HG03039 (cell line): ENCODE results near the gene CDH15.
"Not testable (repeated sequence)": the region's sequence is repeated elsewhere in the genome, so short reads cannot be mapped to it uniquely, and the experiment has no call there.

Source experiments
- ATAC-seq: cut with Tn5 transposase; IDR thresholded peaks from one replicate; pipeline ENCODE4 v1.9.1; 2021; ENCODE audit warnings: mild to moderate bottlenecking, moderate library complexity; ENCODE audit not compliant: unreplicated experiment

CDH15 gene

DNA sequence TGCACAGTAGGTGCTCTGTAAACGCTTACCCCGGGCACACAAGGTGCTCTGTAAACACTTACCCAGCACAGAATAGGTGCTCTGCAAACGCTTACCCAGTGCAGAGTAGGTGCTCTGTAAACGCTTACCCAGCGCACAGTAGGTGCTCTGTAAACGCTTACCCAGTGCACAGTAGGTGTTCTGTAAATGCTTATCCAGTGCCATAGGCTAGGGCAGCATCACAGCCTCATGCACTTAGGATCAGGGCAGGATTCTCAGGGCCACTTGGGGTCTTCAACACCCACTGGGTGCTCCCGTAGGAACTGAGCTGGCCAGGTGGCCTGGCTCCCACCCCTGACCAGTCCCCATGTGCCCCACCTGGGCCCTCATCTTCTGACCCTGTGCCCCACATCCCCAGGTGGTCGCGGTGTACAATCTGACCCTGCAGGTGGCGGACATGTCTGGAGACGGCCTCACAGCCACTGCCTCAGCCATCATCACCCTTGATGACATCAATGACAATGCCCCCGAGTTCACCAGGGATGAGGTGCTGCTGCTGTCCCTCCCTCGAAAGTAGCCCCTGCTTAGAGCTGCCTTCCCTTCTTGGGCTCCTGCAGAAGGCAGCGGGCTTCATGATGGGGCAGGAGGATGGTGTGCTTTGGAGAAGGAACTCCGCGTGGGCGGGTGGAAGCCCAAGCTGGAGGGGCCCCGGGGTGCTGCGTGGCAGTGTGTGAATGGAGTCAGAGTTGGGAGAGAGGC is 15.7 kb downstream of the CDH15 start:
- ATAC-seq = no peak

DNA sequence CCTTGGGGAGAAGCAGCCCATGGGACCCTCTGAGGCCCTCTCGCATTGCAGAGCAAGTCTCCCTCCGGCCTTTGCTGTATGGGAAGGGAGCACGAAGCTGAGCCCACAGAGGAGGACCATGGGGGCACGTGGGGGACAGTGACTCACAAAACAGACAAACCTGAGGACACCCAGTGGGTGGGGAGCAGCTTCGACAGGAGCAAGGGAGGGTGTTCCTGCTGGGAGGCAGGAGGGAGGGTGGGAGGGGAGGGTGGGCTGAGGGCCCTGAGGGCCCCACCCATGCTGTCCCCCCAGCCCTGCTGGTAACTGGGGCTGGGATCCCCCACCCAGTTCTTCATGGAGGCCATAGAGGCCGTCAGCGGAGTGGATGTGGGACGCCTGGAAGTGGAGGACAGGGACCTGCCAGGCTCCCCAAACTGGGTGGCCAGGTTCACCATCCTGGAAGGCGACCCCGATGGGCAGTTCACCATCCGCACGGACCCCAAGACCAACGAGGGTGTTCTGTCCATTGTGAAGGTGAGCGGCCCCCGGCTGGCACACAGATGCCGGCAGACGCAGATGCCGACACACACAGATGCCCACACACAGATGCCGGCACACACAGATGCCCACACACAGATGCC is 16.3 kb downstream of the CDH15 start:
- ATAC-seq = no peak

DNA sequence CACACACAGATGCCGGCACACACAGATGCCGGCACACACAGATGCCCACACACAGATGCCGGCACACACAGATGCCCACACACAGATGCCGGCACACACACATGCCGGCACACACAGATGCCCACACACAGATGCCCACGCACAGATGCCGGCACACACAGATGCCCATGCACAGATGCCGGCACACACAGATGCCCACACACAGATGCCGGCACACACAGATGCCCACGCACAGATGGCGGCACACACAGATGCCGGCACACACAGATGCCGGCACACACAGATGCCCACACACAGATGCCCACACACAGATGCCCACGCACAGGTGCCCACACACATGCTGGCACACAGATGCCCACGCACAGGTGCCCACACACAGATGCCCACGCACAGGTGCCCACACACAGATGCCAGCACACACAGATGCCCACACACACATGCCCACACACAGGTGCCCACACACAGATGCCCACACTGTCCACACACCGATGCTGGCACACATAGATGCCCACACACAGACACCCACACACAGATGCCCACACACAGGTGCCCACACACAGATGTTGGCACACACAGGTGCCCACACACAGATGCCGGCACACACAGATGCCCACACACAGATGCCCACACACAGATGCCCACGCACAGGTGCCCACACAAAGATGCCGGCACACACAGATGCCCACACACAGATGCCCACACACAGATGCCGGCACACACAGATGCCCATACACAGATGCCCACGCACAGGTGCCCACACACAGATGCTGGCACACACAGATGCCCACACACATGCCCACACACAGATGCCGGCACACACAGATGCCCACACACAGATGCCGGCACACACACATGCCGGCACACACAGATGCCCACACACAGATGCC is 17.2 kb downstream of the CDH15 start:
- ATAC-seq = not testable (repeated sequence)

DNA sequence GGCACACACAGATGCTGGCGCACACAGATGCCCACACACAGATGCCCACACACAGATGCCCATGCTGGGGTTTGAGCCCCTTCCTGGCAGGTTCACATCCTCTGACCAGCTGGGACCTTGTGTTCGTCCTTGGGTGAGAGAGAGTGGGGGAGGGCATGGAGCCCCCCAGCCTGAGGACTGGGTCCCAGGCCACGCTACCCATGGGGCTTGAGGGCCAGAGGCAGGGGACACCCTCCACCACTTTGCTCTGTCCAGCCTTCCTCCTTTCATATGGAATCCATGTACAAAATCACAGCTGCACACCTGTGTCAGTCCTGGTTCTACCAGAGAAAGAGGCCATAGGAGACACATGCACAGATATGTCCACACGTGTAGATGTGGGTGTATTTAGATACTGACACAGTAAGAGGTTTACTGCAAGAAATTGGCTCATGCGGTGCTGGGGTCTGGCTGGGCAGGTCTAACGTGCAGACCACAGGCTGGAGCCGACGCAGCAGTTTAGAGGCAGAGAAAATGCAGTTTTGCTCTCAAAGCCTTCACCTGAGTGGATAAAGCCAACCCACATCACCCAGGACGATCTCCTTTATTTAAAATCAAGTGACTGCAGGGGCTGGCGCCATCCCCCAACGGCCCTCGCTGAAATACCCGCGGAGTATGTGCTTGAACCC is 17.9 kb downstream of the CDH15 start:
- ATAC-seq = no peak

DNA sequence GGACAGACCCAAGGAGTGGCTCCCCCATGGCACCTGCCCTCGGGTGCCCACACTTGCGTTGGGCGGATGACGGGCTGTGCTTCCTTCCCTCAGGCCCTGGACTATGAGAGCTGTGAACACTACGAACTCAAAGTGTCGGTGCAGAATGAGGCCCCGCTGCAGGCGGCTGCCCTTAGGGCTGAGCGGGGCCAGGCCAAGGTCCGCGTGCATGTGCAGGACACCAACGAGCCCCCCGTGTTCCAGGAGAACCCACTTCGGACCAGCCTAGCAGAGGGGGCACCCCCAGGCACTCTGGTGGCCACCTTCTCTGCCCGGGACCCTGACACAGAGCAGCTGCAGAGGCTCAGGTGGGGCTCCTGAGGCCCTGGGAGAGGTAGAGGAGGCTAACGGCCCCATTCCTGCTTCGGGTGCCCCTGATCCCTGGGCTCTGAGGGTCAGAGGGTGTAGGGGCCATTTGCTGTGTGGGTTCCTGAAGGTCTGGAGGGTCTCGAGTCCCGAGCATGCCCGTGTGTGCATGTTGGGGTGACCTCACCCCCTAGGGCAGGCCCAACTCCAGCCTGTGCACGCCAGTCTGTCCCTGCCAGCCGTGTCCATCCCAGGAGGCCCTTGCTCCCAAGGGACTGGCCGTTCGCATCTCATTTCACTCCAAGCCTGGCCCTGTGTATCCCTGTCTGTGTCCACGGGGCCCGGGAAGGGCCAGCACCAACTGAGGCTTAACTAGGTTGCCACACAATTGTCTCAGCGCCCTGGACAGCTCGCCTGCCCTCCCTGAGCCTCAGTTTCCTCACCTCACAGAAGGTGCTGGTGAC is 18.8 kb downstream of the CDH15 start:
- no peak for ATAC-seq

DNA sequence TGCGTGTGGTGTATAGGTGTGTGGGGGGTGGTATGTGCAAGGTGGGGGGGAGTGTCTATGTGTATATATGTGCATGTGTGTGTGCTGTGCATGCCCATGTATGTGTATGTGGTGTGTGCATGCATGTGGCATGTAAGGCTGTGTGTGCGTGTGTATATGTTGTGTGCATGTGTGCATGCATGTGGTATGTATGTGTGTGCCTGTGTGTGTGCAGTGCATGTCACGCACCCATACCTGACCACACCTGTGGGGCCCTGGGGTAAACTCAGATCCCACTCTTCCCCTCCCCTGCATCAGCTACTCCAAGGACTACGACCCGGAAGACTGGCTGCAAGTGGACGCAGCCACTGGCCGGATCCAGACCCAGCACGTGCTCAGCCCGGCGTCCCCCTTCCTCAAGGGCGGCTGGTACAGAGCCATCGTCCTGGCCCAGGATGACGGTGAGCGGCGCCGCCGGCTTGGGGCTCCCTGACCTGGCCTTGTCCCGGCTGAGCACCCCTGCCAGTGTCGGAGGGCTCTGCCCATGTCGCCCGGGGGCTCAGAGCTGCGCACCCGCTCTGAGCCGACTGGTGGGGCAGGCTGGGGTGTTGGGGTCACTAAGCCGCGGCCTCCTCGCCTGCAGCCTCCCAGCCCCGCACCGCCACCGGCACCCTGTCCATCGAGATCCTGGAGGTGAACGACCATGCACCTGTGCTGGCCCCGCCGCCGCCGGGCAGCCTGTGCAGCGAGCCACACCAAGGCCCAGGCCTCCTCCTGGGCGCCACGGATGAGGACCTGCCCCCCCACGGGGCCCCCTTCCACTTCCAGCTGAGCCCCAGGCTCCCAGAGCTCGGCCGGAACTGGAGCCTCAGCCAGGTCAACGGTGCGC is 19.7 kb downstream of the CDH15 start:
- ATAC-seq = no peak

DNA sequence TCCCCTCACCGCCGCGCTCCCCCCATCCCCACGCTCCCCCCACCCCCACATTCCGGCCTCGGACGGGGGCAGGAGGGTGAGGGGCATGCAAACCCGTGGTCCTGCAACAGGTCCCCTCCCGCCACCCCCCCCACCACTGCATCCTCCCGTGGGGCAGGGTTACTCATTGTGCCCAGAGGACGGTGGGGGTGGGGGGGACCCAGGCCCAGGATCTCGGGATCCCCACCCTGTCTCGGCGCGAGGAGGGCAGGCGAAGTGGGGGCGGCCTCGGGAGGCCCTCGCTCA is 20.3 kb downstream of the CDH15 start:
- no peak for ATAC-seq

- ATAC-seq = not testable (repeated sequence)
Measured at GRCh38 chr16:89192186-89192955, 20.8 kb downstream of the CDH15 start.

DNA sequence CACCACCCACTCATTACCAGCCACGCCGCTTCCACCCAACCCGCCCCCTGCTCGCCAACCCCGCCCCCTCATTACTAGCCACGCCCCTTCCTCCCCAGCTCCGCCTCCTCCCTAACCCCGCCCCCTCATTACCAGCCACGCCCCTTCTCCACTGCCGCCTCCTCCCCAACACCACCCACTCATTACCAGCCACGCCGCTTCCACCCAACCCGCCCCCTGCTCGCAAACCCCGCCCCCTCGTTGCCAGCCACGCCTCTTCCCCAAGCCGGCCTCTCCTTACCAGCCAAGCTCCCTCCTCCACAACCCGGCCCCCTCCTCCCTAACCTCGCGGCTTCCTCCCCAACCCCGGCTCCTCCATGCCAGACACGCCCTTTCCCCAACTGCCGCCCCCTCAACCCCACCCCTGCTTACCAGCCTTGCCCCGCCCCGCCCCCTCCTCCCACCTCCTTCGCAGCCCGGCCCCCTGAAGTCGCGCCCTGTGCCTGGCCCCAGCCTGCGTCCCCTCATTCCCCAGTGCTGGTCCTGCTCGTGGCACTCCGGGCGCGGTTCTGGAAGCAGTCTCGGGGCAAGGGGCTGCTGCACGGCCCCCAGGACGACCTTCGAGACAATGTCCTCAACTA is 21.5 kb downstream of the CDH15 start:
- no peak for ATAC-seq

DNA sequence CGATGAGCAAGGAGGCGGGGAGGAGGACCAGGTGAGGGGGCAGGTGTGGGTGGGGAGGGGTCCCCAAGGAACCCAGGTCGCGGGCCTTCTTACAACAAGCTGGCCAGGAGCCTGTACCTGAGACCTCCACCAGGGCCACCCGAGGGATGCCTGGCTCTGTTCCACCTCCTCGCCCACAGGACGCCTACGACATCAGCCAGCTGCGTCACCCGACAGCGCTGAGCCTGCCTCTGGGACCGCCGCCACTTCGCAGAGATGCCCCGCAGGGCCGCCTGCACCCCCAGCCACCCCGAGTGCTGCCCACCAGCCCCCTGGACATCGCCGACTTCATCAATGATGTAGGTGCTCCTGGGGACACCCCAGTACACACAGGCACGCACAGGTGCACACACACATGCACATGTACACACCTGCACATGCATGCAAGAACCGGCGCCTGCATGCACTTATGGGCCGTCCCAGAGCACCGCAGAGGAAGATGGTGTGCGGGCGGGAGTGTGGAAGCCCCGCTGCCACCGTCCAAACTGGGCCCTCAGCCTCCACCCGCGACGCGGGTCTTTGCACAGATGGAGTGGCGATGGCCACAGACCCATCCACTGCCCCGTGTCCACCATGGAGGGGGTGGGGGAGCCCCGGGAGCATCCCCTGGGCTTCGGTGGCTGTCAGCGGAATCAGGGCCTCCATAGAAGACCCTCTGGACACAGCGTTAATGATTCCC is 22.2 kb downstream of the CDH15 start:
- no peak for ATAC-seq

DNA sequence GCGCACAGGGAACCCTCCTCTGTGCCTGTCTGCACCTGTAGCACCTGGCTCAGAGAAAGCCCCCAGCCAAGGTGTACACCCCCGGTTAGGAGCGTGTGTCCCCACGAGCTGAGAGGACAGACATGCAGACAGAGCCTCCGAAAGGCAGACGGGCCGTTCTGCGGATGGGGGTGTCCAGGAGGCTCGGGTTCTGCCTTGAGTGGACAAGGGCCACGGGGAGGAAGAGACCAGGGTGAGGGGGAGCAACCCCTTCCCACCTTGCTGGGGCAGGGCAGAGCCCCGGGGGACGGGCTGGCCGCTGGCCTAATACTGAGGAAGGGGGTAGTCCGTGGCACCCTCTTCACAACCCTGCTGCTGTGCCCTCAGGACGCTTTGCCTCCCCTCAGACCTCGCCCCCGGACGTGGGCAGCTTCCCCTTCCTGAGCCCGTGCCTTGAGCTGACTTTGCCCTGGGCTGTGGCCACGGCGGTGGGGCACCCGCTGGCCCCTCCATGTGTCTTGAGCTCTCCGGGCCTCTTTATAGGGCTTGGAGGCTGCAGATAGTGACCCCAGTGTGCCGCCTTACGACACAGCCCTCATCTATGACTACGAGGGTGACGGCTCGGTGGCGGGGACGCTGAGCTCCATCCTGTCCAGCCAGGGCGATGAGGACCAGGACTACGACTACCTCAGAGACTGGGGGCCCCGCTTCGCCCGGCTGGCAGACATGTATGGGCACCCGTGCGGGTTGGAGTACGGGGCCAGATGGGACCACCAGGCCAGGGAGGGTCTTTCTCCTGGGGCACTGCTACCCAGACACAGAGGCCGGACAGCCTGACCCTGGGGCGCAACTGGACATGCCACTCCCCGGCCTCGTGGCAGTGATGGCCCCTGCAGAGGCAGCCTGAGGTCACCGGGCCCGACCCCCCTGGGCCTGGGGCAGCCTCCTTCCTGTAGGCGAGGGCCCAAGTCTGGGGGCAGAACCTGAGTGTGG is 23.1 kb downstream of the CDH15 start:
- no peak for ATAC-seq

GRCh38 chr16:89195521-89196171 is 24.1 kb downstream of the CDH15 start:
- no peak for ATAC-seq

DNA sequence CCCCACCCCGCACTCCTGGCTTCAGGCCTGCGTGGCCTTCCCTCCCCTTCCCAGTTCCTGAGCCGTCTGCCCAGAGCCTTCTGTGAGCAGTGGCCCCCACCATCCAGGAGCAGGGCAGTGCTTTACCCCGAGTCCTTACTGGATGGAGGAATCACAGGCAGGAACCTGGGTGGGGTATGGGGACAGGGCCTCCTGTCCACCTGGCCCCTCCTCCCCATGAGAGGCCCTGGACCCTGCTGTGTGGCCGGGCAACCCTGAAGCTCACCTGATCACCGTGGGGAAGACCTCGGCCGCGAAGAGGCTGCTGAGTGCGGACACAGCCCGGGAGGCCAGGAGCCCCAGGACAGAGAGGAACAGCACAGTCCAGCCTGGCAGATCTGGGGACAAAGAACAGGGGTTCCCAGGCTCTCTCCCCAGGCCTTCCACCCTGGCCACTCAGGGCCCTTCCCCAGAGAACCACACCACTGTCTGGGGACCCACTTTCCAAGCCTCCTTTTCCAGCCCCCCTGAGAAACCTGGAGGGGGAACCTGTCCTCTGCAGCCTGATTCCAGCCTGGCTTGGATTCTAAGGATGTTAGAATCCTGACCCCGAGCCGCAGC is 25.6 kb downstream of the CDH15 start:
- ATAC-seq = no peak

DNA sequence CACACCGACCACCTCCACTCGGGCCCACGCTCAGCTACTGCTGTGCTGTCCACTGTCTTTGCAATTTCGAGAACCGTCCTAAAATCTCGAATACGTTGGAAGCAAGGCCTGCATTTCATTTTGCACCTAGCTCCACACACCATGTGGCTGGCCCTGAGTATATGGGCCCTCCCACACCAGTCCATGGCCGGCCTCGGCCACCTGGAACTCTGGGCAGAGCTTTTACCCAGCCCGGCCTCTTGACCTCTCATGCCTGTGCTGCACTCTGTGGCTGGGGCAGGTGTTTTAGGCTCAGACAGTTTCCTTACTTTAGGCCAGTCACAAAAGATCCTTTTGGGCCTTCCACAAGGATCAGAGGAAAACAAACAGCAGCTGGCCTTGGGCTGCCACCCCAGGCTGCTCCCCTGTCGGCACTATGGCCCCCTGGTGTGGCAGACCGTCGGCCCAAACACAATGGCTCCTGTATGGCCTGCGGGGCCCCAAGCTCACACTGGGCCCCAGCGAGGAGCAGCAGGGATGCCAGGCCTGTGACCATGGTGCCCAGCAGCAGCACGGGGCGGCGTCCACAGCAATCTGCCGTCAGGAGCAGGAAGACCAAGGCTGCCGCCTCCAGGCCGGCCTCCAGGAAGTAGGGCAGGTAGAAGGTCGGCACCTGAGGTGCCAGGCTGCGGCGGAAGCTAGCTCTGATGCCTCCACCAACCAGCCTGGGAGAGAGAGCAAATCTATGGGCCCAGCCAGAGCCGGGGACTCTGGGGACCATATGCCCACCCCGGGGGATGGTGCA is 26.3 kb downstream of the CDH15 start:
- ATAC-seq = no peak
